ENCODE data around the gene MLKL.

DNA sequence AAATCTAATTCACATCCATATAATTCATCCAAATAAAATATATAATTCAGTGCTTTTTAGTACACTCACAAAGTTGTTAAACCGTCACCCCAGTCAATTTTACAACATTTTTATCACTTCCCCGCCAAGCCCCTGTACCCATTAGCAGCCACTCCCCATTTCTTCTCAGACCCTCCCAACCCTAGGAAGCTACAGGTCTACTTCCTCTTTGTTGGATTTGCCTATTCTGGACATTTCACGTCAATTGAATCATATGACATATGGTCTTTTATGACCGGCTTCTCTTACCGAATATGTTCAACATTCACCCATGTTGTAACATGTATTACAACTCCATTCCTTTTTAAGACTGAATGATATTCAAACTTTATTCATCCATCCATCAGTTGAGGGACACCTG is 19.9 kb upstream of the MLKL start:
- TF ChIP-seq, protein P1, sequence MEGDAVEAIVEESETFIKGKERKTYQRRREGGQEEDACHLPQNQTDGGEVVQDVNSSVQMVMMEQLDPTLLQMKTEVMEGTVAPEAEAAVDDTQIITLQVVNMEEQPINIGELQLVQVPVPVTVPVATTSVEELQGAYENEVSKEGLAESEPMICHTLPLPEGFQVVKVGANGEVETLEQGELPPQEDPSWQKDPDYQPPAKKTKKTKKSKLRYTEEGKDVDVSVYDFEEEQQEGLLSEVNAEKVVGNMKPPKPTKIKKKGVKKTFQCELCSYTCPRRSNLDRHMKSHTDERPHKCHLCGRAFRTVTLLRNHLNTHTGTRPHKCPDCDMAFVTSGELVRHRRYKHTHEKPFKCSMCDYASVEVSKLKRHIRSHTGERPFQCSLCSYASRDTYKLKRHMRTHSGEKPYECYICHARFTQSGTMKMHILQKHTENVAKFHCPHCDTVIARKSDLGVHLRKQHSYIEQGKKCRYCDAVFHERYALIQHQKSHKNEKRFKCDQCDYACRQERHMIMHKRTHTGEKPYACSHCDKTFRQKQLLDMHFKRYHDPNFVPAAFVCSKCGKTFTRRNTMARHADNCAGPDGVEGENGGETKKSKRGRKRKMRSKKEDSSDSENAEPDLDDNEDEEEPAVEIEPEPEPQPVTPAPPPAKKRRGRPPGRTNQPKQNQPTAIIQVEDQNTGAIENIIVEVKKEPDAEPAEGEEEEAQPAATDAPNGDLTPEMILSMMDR (IDR thresholded peaks at IDR 0.05 in 4 of 5, conservative IDR thresholded peaks at IDR 0.05 in 1 of 5): no peak
- TF ChIP-seq POLR2A (IDR thresholded peaks at IDR 0.05): no peak
